H9 (cell line): ENCODE data around the gene CTNNA1. TPM values are rescaled to one million over a fixed set of nuclear protein-coding genes. Genes with fewer than 3 reads are reported as not detected.
A peak's percentile ranks its signal among the peaks of the same experiment; 100 is the strongest.

Experiments
- DNase-seq: peaks from one replicate; pipeline ENCODE4 v3.0.0-alpha.2; 2017
- H2AFZ ChIP-seq: one replicate; pipeline ENCODE4 v1.6.1; 2013; ENCODE audit warnings: mild to moderate bottlenecking, low read length, control low read depth, moderate library complexity
- H2AK5ac ChIP-seq: 2 replicates; pipeline ENCODE4 v1.6.1; 2013; ENCODE audit warnings: low read length, control low read depth, mixed read lengths; ENCODE audit not compliant: insufficient read length
- H2BK120ac ChIP-seq: one replicate; pipeline ENCODE4 v1.6.1; 2013; ENCODE audit warnings: low read depth, mild to moderate bottlenecking, low read length, control low read depth, inconsistent platforms; ENCODE audit not compliant: poor library complexity, severe bottlenecking
- H2BK12ac ChIP-seq: 2 replicates; pipeline ENCODE4 v1.6.1; 2013; ENCODE audit warnings: low read length, control low read depth, mixed read lengths, low read depth; ENCODE audit not compliant: insufficient read length
- H2BK15ac ChIP-seq: 2 replicates; pipeline ENCODE4 v1.6.1; 2013; ENCODE audit warnings: low read depth, low read length, control low read depth
- H2BK20ac ChIP-seq: one replicate; pipeline ENCODE4 v1.6.1; 2013; ENCODE audit warnings: low read depth, mild to moderate bottlenecking, low read length, control low read depth, inconsistent platforms; ENCODE audit not compliant: poor library complexity, severe bottlenecking
- H2BK5ac ChIP-seq: 2 replicates; pipeline ENCODE4 v1.6.1; 2013; ENCODE audit warnings: low read length, control low read depth, mixed read lengths; ENCODE audit not compliant: insufficient read length
- H3K14ac ChIP-seq: 2 replicates; pipeline ENCODE4 v1.6.1; 2013; ENCODE audit warnings: low read length, control low read depth; ENCODE audit not compliant: insufficient read depth
- H3K18ac ChIP-seq: 2 replicates; pipeline ENCODE4 v1.6.1; 2013; ENCODE audit warnings: low read depth, mild to moderate bottlenecking, mixed read lengths, low read length, control low read depth; ENCODE audit not compliant: insufficient read length
- H3K23ac ChIP-seq: 2 replicates; pipeline ENCODE4 v1.6.1; 2013; ENCODE audit warnings: low read length, control low read depth, mixed read lengths, low read depth; ENCODE audit not compliant: insufficient read length
- H3K23me2 ChIP-seq: 2 replicates; pipeline ENCODE4 v1.6.1; 2013; ENCODE audit warnings: low read depth, mild to moderate bottlenecking, mixed read lengths, low read length, control low read depth; ENCODE audit not compliant: insufficient read length, poor library complexity, severe bottlenecking
- H3K27ac ChIP-seq: 2 replicates; pipeline ENCODE4 v1.5.1; 2013; ENCODE audit warnings: low read length, control low read depth, mixed read lengths, low read depth; ENCODE audit not compliant: insufficient read length
- H3K27me3 ChIP-seq: 2 replicates; pipeline ENCODE4 v1.6.1; 2013; ENCODE audit warnings: low read length, control low read depth, inconsistent platforms; ENCODE audit not compliant: insufficient read depth
- H3K4ac ChIP-seq: 2 replicates; pipeline ENCODE4 v1.6.1; 2013; ENCODE audit warnings: low read depth, mild to moderate bottlenecking, control low read depth, inconsistent platforms, low read length, moderate library complexity
- H3K4me1 ChIP-seq: 2 replicates; pipeline ENCODE4 v1.6.1; 2013; ENCODE audit warnings: low read length, control low read depth, inconsistent platforms; ENCODE audit not compliant: insufficient read depth
- H3K4me2 ChIP-seq: 2 replicates; pipeline ENCODE4 v1.6.1; 2013; ENCODE audit warnings: low read length, control low read depth, mixed read lengths; ENCODE audit not compliant: insufficient read length, insufficient read depth
- H3K56ac ChIP-seq: 2 replicates; pipeline ENCODE4 v1.6.1; 2013; ENCODE audit warnings: low read depth, mild to moderate bottlenecking, mixed read lengths, low read length, control low read depth; ENCODE audit not compliant: insufficient read length
- H3K79me1 ChIP-seq: 2 replicates; pipeline ENCODE4 v1.6.1; 2013; ENCODE audit warnings: low read depth, mild to moderate bottlenecking, moderate library complexity, low read length, control low read depth, inconsistent platforms; ENCODE audit not compliant: insufficient read depth, poor library complexity, severe bottlenecking
- H3K79me2 ChIP-seq: 2 replicates; pipeline ENCODE4 v1.6.1; 2013; ENCODE audit warnings: low read length, control low read depth, inconsistent platforms; ENCODE audit not compliant: insufficient read depth
- H3K9ac ChIP-seq: 2 replicates; pipeline ENCODE4 v1.6.1; 2013; ENCODE audit warnings: low read length, control low read depth, mixed read lengths; ENCODE audit not compliant: insufficient read length; ENCODE audit errors: extremely low read depth
- H3K9me3 ChIP-seq: one replicate; pipeline ENCODE4 v1.6.1; 2013; ENCODE audit warnings: low read depth, low read length, inconsistent platforms; ENCODE audit not compliant: control insufficient read depth
- H3T11ph ChIP-seq: one replicate; pipeline ENCODE4 v1.6.1; 2013; ENCODE audit warnings: mild to moderate bottlenecking, low read length, control low read depth, inconsistent platforms
- H4K20me1 ChIP-seq: one replicate; pipeline ENCODE4 v1.6.1; 2013; ENCODE audit not compliant: control insufficient read depth, insufficient read length, insufficient read depth
- H4K5ac ChIP-seq: 2 replicates; pipeline ENCODE4 v1.6.1; 2013; ENCODE audit warnings: low read depth, mild to moderate bottlenecking, mixed read lengths, low read length, control low read depth; ENCODE audit not compliant: insufficient read length
- H4K8ac ChIP-seq: replicated peaks from 2 replicates; pipeline ENCODE4 v1.6.1; 2013; ENCODE audit warnings: low read length, control low read depth, mixed read lengths, low read depth; ENCODE audit not compliant: insufficient read length
- H4K91ac ChIP-seq: 2 replicates; pipeline ENCODE4 v1.6.1; 2013; ENCODE audit warnings: low read depth, mild to moderate bottlenecking, moderate library complexity, mixed read lengths, low read length, control low read depth; ENCODE audit not compliant: insufficient read length
- H3K27ac Mint-ChIP-seq, 3 experiments: 2 replicates in 2 of 3; 3 replicates in 1 of 3; pipeline ENCODE4 v1.8.0; 2020 to 2021; ENCODE audit warnings: mixed read lengths in 3 of 3, mild to moderate bottlenecking in 1 of 3, moderate library complexity in 1 of 3
- H3K27me3 Mint-ChIP-seq: 2 replicates; pipeline ENCODE4 v1.8.0; 2021; ENCODE audit warnings: low read depth, mild to moderate bottlenecking, moderate library complexity, mixed read lengths
- H3K36me3 Mint-ChIP-seq, 3 experiments: 2 replicates in 2 of 3; 3 replicates in 1 of 3; pipeline ENCODE4 v1.8.0; 2020 to 2021; ENCODE audit warnings: low read depth in 3 of 3, mixed read lengths in 3 of 3; ENCODE audit not compliant: insufficient read depth in 1 of 3
- H3K4me1 Mint-ChIP-seq, 2 experiments: 2 replicates each; pipeline ENCODE4 v1.8.0; 2020; ENCODE audit warnings: mixed read lengths in 2 of 2
- H3K4me3 Mint-ChIP-seq, 2 experiments: 2 replicates in 1 of 2; 3 replicates in 1 of 2; pipeline ENCODE4 v1.8.0; 2020 to 2021; ENCODE audit warnings: mild to moderate bottlenecking in 2 of 2, mixed read lengths in 2 of 2, moderate library complexity in 1 of 2
- H3K9me3 Mint-ChIP-seq, 2 experiments: 2 replicates in 1 of 2; 3 replicates in 1 of 2; pipeline ENCODE4 v1.8.0; 2020; ENCODE audit warnings: mild to moderate bottlenecking in 2 of 2, mixed read lengths in 2 of 2, moderate library complexity in 1 of 2
- WGBS: extraction: QIAGEN DNeasy Blood & Tissue Kit; methylation state at CpG from one replicate; pipeline ENCODE4 v1.1.7; 2013; ENCODE audit warnings: missing lambda C conversion rate, low lambda C conversion rate, mixed read lengths; ENCODE audit not compliant: insufficient read length; ENCODE audit errors: extremely low coverage; 5-methylcytosine and 5-hydroxymethylcytosine counted together
- total RNA-seq: library from RNA; stranded (reverse); gene quantifications from 2 replicates; pipeline ENCODE4 v1.2.1, GENCODE V29; 2021
- TF ChIP-seq, protein P1 (sequence below): fragments of 200-600 bp; sonication (generic); conservative IDR thresholded peaks from 3 replicates; pipeline ENCODE4 v1.8.0; 2021; ENCODE audit warnings: antibody characterized with exemption, mild to moderate bottlenecking

Gene CTNNA1
- total RNA-seq, 1 experiment from 2014 or later = 354 TPM

DNA sequence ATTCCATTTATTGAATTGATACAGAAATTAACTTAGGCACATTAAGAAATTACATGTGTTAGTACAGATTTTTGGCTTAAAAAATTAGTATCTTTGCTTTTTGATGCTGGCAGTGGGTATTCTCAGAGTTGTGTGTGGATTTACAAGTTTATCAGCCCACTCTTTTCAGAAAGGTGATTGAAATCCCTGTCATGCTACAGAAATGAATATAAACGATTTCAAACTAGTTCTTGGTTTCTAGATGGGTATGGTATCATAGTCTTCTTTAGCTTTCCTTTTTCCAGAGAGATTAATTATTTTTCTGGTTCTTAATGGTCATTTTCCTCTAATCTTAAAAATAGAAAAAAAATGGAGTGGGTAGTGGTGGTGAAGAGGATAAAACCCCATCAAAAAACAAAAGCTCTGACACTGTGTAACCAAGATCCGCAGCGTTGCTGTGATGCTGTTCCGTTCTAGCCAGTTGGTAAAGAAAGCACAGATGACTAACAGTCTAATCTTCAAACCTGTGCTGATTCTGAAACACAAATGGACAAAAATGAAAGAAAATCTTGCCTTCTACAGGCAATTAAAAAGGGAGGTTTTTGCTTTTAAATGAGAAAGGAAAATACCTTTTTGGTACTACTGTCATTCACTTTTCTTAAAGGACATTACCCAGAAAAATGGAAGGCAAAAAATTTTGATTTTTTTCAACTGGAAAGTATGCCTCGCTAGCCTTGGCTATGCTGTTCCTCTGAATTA, 116.7 kb downstream of the CTNNA1 start:
- Histone ChIP-seq H4K8ac (no peak overlapping the region), H3K18ac (no peak overlapping the region), H4K20me1 (no peaks in the 10 kb centered on the region), H3K56ac (no peak overlapping the region), H2BK12ac (no peak overlapping the region), H3K14ac (no peak overlapping the region), H2BK5ac (no peak overlapping the region), H3K23ac (no peak overlapping the region), H2BK15ac (no peak overlapping the region), H3K4me1 (peaks cover 3% of the 10 kb centered on the region; the same call in 1 of the 2 replicates), H3K4ac (no peak overlapping the region), H3K79me2 (no peaks in the 10 kb centered on the region; the same call in 1 of the 2 replicates), H4K5ac (no peak overlapping the region), H3K79me1 (peaks cover 6% of the 10 kb centered on the region), H3T11ph (no peak overlapping the region), H3K9ac (no peak overlapping the region), H3K9me3 (no peaks in the 10 kb centered on the region), H2BK120ac (no peak overlapping the region), H2AFZ (no peak overlapping the region), H4K91ac (no peak overlapping the region), H3K23me2 (no peaks in the 10 kb centered on the region), H2BK20ac (no peak overlapping the region), H3K27ac (no peak overlapping the region), H3K4me2 (no peak overlapping the region), H2AK5ac (no peak overlapping the region), H3K27me3 (no peaks in the 10 kb centered on the region)
- Mint-ChIP-seq H3K27me3 (no peaks in the 10 kb centered on the region), H3K4me1 (peaks cover 78 to 83% of the 10 kb centered on the region in 2 experiments), H3K4me3 (no peak overlapping the region), H3K9me3 (no peaks in the 10 kb centered on the region; a peak in 1 of 5 replicates), H3K27ac (peak overlapping the region in 2 of 3 experiments; percentile 68 to 93; a peak in 4 of 7 replicates), H3K36me3 (peaks cover 0 to 4% (median 2%) of the 10 kb centered on the region in 3 experiments; a peak in 4 of 7 replicates)
- TF ChIP-seq, protein P1, sequence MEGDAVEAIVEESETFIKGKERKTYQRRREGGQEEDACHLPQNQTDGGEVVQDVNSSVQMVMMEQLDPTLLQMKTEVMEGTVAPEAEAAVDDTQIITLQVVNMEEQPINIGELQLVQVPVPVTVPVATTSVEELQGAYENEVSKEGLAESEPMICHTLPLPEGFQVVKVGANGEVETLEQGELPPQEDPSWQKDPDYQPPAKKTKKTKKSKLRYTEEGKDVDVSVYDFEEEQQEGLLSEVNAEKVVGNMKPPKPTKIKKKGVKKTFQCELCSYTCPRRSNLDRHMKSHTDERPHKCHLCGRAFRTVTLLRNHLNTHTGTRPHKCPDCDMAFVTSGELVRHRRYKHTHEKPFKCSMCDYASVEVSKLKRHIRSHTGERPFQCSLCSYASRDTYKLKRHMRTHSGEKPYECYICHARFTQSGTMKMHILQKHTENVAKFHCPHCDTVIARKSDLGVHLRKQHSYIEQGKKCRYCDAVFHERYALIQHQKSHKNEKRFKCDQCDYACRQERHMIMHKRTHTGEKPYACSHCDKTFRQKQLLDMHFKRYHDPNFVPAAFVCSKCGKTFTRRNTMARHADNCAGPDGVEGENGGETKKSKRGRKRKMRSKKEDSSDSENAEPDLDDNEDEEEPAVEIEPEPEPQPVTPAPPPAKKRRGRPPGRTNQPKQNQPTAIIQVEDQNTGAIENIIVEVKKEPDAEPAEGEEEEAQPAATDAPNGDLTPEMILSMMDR = no peak
- no CpG with 5 or more reads among the region's 5 CpGs for WGBS
- no peak for DNase-seq
